Measurements from ENCODE around the gene ZC3H12C. TPM values are rescaled to one million over a fixed set of nuclear protein-coding genes. Genes with fewer than 3 reads are reported as not detected.

The ZC3H12C gene
- total and polyA plus RNA-seq, 10 of the 15 experiments (the other 5 are each of a cell fraction or from before 2014, with no cell fraction given), result 0.31 to 31.0 (median 3.7) TPM

DNA sequence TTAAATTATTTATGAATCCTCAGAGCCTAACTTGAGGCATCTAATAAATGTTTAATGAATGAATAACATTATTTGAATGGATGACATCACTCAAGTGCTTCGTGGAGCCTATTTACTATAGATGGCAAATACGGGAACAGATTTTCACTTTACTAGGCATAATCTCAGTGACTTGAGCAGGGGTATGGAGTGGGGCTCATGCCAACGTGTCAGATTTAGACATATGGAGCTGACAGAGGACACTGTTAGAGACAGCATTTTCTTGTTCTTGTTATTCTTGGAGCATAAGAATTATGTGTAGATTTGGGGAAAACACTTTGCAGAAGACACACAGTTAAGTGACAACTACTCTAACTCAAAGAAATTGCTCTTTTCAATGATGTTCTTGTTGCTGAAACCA is 124.7 kb downstream of the ZC3H12C start:
- TF ChIP-seq, protein P1, sequence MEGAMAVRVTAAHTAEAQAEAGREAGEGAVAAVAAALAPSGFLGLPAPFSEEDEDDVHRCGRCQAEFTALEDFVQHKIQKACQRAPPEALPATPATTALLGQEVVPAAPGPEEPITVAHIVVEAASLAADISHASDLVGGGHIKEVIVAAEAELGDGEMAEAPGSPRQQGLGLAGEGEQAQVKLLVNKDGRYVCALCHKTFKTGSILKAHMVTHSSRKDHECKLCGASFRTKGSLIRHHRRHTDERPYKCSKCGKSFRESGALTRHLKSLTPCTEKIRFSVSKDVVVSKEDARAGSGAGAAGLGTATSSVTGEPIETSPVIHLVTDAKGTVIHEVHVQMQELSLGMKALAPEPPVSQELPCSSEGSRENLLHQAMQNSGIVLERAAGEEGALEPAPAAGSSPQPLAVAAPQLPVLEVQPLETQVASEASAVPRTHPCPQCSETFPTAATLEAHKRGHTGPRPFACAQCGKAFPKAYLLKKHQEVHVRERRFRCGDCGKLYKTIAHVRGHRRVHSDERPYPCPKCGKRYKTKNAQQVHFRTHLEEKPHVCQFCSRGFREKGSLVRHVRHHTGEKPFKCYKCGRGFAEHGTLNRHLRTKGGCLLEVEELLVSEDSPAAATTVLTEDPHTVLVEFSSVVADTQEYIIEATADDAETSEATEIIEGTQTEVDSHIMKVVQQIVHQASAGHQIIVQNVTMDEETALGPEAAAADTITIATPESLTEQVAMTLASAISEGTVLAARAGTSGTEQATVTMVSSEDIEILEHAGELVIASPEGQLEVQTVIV (IDR thresholded peaks at IDR 0.05; ENCODE audit: borderline replicate concordance, partially characterized antibody), result no peak
- TF ChIP-seq HDGF (IDR thresholded peaks at IDR 0.05) (no peak), NRF1 (conservative IDR thresholded peaks at IDR 0.05; ENCODE audit: low read depth, low read length) (no peak), POLR2A (IDR thresholded peaks at IDR 0.05; ENCODE audit: low read depth, low read length) (no peak), NR2C2 (IDR thresholded peaks at IDR 0.05; ENCODE audit: borderline replicate concordance, control insufficient read depth, insufficient read length, low read depth) (no peak), POU2F2 (IDR thresholded peaks at IDR 0.05; ENCODE audit: borderline replicate concordance, low read depth, low read length) (no peak), IKZF2 (IDR thresholded peaks at IDR 0.05) (no peak), NBN (IDR thresholded peaks at IDR 0.05) (no peak), MLLT1 (IDR thresholded peaks at IDR 0.05) (no peak), TCF3 (IDR thresholded peaks at IDR 0.05; ENCODE audit: borderline replicate concordance, insufficient read depth, low read depth, low read length) (no peak), TCF7 (IDR thresholded peaks at IDR 0.05; ENCODE audit: borderline replicate concordance) (no peak), BCL11A (IDR thresholded peaks at IDR 0.05; ENCODE audit: low read depth, low read length) (no peak), CREB1 (IDR thresholded peaks at IDR 0.05; ENCODE audit: low read depth) (no peak), HDAC2 (IDR thresholded peaks at IDR 0.05) (no peak), TARDBP (IDR thresholded peaks at IDR 0.05; ENCODE audit: borderline replicate concordance) (no peak)
- TF ChIP-seq, protein P2, sequence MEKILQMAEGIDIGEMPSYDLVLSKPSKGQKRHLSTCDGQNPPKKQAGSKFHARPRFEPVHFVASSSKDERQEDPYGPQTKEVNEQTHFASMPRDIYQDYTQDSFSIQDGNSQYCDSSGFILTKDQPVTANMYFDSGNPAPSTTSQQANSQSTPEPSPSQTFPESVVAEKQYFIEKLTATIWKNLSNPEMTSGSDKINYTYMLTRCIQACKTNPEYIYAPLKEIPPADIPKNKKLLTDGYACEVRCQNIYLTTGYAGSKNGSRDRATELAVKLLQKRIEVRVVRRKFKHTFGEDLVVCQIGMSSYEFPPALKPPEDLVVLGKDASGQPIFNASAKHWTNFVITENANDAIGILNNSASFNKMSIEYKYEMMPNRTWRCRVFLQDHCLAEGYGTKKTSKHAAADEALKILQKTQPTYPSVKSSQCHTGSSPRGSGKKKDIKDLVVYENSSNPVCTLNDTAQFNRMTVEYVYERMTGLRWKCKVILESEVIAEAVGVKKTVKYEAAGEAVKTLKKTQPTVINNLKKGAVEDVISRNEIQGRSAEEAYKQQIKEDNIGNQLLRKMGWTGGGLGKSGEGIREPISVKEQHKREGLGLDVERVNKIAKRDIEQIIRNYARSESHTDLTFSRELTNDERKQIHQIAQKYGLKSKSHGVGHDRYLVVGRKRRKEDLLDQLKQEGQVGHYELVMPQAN (conservative IDR thresholded peaks at IDR 0.05), result no peak
- ChIA-PET RAD21 (ENCODE audit: unreplicated experiment) (interaction anchor here (1.2 to 1.4 kb wide), 2 partner anchors 17 to 155 kb away, joined by 3 to 4 read pairs; no protein-coding TSS in a partner anchor), CTCF (no interaction called here), SMC1A (ENCODE audit: uncharacterized antibody, unreplicated experiment) (interaction anchor here (0.7 to 1.6 kb wide), 2 partner anchors 12 to 145 kb away, joined by 3 to 5 read pairs; no protein-coding TSS in a partner anchor), POLR2A (interaction anchor here (0.5 kb wide), 1 partner anchor 89 kb away, joined by 4 read pairs; no protein-coding TSS in a partner anchor)
- no peak; the same call in 2 of the 3 replicates for ATAC-seq
- intact Hi-C loops (cut with micrococcal nuclease; ENCODE audit: unreplicated experiment) (no loop called here), in situ Hi-C loops (cut with MboI) (no loop called here)
- Histone ChIP-seq H4K20me1 (ENCODE audit: control insufficient read depth, insufficient read depth) (no peaks in the 10 kb centered on the region), H3K36me3 (ENCODE audit: control insufficient read depth in 2 of 2, insufficient read depth in 2 of 2, low read length in 1 of 2) (no peaks in the 10 kb centered on the region), H3K4me2 (ENCODE audit: control insufficient read depth, insufficient read depth) (no peak overlapping the region), H3K27ac (ENCODE audit: control insufficient read depth, insufficient read depth) (no peak overlapping the region), H3K4me3 (no peak overlapping the region), H3K9me3 (replicated peaks; ENCODE audit: control insufficient read depth, insufficient read depth, low read length) (no peaks in the 10 kb centered on the region), H3K9ac (ENCODE audit: control insufficient read depth, insufficient read depth, low read length) (no peak overlapping the region), H3K4me1 (ENCODE audit: control insufficient read depth, insufficient read depth, low read length) (no peaks in the 10 kb centered on the region), H3K79me2 (ENCODE audit: control insufficient read depth, insufficient read depth, low read length) (no peaks in the 10 kb centered on the region), H3K27me3 (replicated peaks in 1 of 2; ENCODE audit: control insufficient read depth in 2 of 2, insufficient read depth in 2 of 2, low read length in 1 of 2) (no peaks in the 10 kb centered on the region), H2AFZ (ENCODE audit: control insufficient read depth, low read depth, low read length) (no peak overlapping the region)
- FAIRE-seq, result no peak
- BruUV-seq (replicated peaks), result no TSS peak
- WGBS (ENCODE audit: insufficient coverage, insufficient replicate concordance, low lambda C conversion rate, missing lambda C conversion rate), result 65% methylated on average over 3 of the region's 3 CpGs
- DNase-seq (ENCODE audit: low read depth, low spot score), result no peak
